HL-60 (cell line): Measurements from ENCODE around the gene RBM43.
"Not testable (repeated sequence)": the region's sequence is repeated elsewhere in the genome, so short reads cannot be mapped to it uniquely, and the experiment has no call there.

Source experiments
- DNase-seq, 2 experiments: peaks; one replicate each; pipeline ENCODE4 v3.0.0-alpha.2; 2010 to 2020; ENCODE audit warnings: low read depth in 1 of 2, low spot score in 1 of 2
- H3K27ac ChIP-seq: fragments of 250-450 bp; sonication (Bioruptor Pico); replicated peaks from 2 replicates; pipeline ENCODE4 v1.5.1; 2020; ENCODE audit warnings: mild to moderate bottlenecking, moderate library complexity
- H3K27me3 ChIP-seq: fragments of 250-450 bp; sonication (Bioruptor Pico); 2 replicates; pipeline ENCODE4 v1.5.1; 2021; ENCODE audit warnings: mild to moderate bottlenecking, moderate library complexity; ENCODE audit not compliant: insufficient read depth, poor library complexity, severe bottlenecking
- H3K4me3 ChIP-seq: replicated peaks from 2 replicates; pipeline ENCODE4 v1.5.1; 2011; ENCODE audit warnings: mild to moderate bottlenecking, control low read depth, low read length; ENCODE audit not compliant: insufficient read depth
- GABPA ChIP-seq: IDR thresholded peaks from 2 replicates; pipeline ENCODE4 v1.6.1; 2012; ENCODE audit warnings: low read depth
- POLR2AphosphoS5 ChIP-seq: IDR thresholded peaks from 2 replicates; pipeline ENCODE4 v1.6.1; 2012; ENCODE audit warnings: low read depth
- SPI1 ChIP-seq: IDR thresholded peaks from 2 replicates; pipeline ENCODE4 v1.6.1; 2012; ENCODE audit warnings: low read depth, mild to moderate bottlenecking, borderline replicate concordance
- TF ChIP-seq, protein P1 (sequence below): IDR thresholded peaks from one replicate; pipeline ENCODE4 v1.5.1; 2011; ENCODE audit warnings: low read length, control low read depth, inconsistent platforms; ENCODE audit not compliant: insufficient read depth
- TF ChIP-seq, protein P2 (sequence below): IDR thresholded peaks from 2 replicates; pipeline ENCODE4 v1.6.1; 2012; ENCODE audit warnings: low read depth; ENCODE audit not compliant: insufficient replicate concordance

The RBM43 gene

DNA sequence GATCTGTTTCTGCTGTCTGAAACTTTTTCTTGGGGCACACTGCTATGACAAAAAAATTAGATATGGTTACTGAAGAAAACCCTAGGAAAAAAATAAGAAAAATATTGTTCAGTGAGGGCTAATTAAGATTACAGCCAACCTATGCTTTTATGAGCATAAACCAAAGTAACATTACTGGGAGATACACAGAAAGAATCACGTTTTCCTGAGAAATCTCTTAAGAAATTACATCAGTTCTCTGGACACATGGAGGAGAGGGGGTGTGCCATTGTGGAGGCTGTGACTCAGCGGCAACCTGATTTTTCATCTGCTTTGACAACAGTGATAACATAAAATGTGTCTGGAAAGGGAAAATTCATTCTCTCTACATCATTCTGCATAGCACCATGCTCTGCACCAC, 41.2 kb upstream of the RBM43 start:
- DNase-seq, result no peak
- no peaks in the 10 kb centered on the region for H3K27me3 ChIP-seq
- no peak overlapping the region for H3K27ac ChIP-seq
- H3K4me3 ChIP-seq, result no peak overlapping the region
- TF ChIP-seq GABPA (no peak), SPI1 (no peak), POLR2AphosphoS5 (no peak)
- TF ChIP-seq, protein P1, sequence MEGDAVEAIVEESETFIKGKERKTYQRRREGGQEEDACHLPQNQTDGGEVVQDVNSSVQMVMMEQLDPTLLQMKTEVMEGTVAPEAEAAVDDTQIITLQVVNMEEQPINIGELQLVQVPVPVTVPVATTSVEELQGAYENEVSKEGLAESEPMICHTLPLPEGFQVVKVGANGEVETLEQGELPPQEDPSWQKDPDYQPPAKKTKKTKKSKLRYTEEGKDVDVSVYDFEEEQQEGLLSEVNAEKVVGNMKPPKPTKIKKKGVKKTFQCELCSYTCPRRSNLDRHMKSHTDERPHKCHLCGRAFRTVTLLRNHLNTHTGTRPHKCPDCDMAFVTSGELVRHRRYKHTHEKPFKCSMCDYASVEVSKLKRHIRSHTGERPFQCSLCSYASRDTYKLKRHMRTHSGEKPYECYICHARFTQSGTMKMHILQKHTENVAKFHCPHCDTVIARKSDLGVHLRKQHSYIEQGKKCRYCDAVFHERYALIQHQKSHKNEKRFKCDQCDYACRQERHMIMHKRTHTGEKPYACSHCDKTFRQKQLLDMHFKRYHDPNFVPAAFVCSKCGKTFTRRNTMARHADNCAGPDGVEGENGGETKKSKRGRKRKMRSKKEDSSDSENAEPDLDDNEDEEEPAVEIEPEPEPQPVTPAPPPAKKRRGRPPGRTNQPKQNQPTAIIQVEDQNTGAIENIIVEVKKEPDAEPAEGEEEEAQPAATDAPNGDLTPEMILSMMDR, result no peak

DNA sequence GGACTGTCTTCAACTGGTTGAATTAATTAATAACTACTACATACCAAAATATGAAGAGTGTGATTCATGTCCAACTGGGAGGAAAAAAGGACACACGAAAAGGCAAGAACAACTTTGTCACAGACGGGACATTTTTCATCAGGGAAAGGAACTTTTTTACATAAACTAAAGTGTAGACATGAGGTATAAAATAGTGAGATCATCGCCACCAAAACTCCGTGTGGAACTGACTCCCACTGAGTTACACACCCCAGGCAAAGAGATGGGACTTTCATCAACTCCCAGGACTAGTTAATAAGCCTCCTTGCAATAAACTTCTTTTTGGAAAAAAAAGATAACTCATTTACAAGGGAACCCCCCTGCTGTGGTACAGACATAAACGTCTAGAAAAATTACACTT, 40.7 kb upstream of the RBM43 start:
- DNase-seq, result no peak
- no peaks in the 10 kb centered on the region for H3K27me3 ChIP-seq
- H3K4me3 ChIP-seq, result no peak overlapping the region
- TF ChIP-seq, protein P1, result no peak
- no peak for TF ChIP-seq POLR2AphosphoS5
- TF ChIP-seq, protein P2, sequence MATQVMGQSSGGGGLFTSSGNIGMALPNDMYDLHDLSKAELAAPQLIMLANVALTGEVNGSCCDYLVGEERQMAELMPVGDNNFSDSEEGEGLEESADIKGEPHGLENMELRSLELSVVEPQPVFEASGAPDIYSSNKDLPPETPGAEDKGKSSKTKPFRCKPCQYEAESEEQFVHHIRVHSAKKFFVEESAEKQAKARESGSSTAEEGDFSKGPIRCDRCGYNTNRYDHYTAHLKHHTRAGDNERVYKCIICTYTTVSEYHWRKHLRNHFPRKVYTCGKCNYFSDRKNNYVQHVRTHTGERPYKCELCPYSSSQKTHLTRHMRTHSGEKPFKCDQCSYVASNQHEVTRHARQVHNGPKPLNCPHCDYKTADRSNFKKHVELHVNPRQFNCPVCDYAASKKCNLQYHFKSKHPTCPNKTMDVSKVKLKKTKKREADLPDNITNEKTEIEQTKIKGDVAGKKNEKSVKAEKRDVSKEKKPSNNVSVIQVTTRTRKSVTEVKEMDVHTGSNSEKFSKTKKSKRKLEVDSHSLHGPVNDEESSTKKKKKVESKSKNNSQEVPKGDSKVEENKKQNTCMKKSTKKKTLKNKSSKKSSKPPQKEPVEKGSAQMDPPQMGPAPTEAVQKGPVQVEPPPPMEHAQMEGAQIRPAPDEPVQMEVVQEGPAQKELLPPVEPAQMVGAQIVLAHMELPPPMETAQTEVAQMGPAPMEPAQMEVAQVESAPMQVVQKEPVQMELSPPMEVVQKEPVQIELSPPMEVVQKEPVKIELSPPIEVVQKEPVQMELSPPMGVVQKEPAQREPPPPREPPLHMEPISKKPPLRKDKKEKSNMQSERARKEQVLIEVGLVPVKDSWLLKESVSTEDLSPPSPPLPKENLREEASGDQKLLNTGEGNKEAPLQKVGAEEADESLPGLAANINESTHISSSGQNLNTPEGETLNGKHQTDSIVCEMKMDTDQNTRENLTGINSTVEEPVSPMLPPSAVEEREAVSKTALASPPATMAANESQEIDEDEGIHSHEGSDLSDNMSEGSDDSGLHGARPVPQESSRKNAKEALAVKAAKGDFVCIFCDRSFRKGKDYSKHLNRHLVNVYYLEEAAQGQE, result no peak
- TF ChIP-seq SPI1, result no peak
- no peak overlapping the region for H3K27ac ChIP-seq

DNA sequence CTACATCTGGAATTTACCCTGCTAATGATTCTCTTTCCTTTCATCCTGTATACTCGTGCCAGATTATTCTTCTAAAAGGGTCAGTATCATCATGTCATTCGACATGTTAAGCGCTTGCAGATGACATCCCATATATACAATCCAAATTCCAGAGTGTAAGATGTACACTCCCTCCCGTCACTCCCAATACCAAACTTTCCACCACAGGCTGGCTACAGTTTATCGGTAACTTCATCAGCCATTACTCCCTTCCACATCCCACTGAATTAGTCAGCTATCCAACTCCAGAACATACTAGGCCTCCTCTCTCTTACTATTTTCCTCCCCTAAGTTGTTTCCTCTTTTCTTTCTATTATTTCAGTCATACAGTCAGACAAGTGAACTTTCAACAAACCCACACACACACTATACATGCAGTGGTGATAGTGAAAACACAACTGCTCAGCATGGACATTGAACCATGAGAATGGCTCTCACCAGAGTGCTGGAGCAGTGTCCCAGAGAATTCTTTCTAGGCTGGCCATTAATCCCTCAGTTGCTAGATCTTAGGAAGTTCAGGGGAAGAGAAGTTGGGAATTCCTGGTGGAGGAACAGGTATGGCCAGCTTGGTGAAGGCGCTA, 38.4 kb upstream of the RBM43 start:
- no peaks in the 10 kb centered on the region for H3K27me3 ChIP-seq
- DNase-seq, result no peak
- no peak overlapping the region for H3K27ac ChIP-seq
- no peak overlapping the region for H3K4me3 ChIP-seq
- TF ChIP-seq GABPA, result no peak
- TF ChIP-seq, protein P1, result no peak
- TF ChIP-seq POLR2AphosphoS5, result no peak
- no peak for TF ChIP-seq SPI1

DNA sequence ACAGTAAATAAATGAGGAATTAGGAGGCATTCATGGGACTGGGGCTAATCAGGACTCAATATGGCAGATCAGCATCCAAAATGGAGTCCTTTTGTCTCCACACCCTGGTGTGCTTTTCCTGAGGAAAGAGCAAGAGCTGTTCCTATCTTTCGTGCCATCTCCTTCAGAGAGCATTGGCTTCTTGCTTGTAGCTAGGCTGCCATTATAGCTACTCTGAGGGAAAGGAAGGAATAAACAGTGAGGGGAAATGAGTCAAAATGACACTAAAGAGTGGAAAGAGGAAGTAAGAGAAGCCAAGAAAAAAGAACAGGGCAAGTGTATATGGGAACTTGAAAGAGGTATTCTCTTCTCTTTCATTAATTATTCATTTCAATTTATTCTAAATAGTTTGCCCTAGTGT, 36.2 kb upstream of the RBM43 start:
- Histone ChIP-seq H3K4me3 (no peak overlapping the region), H3K27ac (peak overlapping the region; percentile 69), H3K27me3 (no peaks in the 10 kb centered on the region)
- TF ChIP-seq SPI1, result peak; percentile 55; the same call in 1 of the 2 replicates
- TF ChIP-seq GABPA, result no peak
- peak; percentile 27 to 43 for DNase-seq

DNA sequence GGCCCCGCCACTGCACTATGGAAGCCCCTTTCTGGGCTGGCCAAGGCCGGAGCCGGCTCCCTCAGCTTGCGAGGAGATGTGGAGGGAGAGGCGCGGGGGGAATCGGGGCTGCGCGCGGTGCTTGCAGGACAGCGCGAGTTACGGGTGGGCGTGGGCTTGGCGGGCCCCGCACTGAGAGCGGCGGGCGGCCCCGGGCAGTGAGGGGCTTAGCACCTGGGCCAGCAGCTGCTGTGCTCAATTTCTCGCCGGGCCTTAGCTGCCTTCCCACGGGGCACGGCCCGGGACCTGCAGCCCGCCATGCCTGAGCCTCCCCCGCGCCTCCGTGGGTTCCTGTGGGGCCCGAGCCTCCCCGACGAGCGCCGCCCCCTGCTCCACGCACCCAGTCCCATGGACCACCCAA, 34.3 kb upstream of the RBM43 start:
- H3K4me3 ChIP-seq, H3K27ac ChIP-seq, H3K27me3 ChIP-seq, DNase-seq: not testable (repeated sequence)
